ENCODE measurements around the gene TMC8.
"Not testable (repeated sequence)": the region's sequence is repeated elsewhere in the genome, so short reads cannot be mapped to it uniquely, and the experiment has no call there.

Gene TMC8, protein sequence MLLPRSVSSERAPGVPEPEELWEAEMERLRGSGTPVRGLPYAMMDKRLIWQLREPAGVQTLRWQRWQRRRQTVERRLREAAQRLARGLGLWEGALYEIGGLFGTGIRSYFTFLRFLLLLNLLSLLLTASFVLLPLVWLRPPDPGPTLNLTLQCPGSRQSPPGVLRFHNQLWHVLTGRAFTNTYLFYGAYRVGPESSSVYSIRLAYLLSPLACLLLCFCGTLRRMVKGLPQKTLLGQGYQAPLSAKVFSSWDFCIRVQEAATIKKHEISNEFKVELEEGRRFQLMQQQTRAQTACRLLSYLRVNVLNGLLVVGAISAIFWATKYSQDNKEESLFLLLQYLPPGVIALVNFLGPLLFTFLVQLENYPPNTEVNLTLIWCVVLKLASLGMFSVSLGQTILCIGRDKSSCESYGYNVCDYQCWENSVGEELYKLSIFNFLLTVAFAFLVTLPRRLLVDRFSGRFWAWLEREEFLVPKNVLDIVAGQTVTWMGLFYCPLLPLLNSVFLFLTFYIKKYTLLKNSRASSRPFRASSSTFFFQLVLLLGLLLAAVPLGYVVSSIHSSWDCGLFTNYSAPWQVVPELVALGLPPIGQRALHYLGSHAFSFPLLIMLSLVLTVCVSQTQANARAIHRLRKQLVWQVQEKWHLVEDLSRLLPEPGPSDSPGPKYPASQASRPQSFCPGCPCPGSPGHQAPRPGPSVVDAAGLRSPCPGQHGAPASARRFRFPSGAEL

DNA sequence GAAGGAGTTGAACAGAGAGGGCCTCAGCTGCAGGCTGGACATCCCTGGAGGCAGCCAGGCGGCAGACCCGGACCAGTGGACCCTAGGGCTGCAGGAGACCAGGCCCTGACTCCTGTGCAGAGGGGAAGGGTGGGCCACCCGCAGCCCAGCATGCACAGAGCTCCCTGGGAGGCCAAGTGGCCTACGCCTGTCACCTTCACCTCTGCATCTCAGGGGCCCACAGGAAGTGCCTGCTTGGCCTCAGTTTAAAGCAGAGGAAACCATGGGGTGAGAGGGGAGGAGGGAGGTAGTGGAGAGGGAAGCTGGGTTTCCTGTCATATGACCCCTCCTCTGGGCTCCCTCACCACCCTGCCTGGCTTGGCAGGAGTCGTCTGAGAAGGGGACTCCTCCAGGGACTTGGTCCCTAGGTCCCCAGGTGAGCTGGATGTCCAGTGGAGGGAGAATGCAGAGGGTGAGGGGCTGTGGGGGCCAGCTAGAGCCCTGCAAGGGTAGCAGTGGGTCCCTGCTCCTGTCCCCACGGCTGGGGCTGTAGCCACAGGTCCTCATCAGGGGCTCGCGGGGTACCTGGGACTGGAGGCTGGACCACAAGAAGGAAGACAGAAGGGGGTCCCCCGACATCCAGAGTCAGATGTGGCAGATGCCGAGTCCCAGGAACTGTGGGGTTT is at the start of gene TMC8:
TSS of gene TMC8 (plus strand) at position 335 of the 665 bp plus-strand sequence. CDS start 818 bp downstream, outside the sequence.
- DNase-seq = no peak

DNA sequence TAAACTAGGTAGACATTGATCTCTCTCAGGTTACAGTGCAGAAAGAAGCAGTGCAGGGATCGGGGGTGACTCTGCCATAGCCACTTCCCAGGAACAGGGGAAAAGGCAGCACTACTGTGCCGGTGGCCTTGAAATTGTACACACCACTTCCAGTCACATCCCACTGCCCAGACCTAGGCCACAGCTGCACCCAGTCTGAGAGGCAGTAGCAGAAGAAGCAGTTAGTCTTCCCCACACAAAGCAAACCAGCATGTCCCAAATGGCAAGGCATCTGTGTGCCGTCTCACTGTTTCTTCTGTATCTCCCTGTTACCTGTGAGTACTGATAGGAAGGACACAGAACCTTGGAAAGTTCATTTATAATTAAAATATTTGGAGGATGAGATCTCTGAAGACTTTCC is 49.0 kb upstream of the TMC8 start:
- DNase-seq = no peak

DNA sequence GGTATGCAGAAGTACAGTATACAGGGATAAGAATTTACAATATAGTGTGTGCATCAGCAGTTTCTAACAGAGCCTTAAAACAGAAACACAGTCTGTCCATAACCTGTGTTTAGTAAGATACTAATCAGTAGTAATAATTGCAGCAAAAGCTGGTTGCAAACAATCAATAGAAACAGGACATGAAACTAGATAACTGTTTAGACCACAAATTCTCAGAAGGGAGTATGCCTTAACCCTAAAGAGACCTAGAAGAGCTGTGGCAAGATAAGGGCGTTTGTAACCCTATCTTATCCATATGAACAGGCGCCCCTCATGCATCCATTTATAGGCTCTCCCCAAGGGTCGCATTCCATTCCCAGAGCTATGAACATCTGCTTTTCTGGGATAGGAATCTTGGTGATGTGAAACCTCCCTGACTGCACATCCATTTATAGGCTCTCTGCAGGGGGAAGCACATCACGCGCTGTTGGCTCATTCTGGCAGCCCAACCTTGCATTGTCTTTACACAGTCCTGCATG is 48.2 kb upstream of the TMC8 start:
- DNase-seq = not testable (repeated sequence)

DNA sequence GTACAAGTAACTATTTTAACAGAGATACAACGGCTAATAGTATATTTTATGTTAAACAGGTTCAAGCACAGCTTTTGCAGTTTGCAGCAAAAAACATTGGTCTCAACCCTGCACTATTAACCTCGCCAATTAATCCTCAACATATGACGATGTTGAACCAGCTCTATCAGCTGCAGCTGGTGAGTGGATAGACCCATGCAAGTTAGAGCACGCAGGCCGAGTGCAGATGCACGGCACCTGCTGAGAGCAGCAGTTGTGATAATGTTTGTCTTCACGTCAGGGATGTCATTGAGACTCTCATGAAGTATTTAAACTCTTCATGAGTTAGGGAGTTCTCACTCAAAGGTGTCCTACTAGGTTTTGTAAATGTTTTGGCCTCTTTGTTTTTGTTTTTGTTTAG is 47.6 kb upstream of the TMC8 start:
- no peak for DNase-seq

DNA sequence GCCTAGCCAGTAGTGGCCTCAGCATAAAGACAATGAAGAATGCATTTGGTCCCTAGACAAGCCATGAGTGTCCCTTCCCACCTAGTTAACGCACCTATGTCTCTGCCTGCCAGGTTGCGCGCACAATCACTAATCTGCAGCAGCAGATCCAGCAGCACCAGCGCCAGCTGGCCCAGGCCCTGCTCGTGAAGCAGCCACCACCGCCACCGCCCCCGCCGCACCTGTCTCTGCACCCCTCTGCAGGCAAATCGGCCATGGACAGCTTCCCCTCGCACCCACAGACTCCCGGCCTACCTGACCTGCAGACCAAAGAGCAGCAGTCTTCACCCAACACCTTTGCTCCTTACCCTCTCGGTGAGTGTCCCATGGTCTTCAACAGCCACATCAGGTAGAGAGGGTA is 43.8 kb upstream of the TMC8 start:
- DNase-seq = no peak

DNA sequence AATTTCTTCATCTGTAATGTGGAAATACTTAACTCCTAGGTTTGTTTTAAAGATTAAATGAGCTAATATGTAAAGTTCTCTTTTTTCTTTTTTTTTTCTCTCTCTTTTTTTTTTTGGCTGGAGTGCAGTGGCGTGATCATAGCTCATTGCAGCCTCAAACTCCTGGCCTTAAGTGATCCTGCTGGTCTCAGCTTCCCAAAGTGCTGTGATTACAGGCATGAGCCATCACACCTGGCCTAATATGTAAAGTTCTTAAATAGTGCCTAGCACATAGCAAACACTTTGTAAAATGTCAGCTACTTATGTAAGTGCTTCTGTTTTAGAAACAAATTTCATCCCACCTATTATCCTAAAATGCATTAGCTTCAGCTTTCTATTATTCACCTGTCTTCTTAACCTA is 42.0 kb upstream of the TMC8 start:
- DNase-seq = no peak

DNA sequence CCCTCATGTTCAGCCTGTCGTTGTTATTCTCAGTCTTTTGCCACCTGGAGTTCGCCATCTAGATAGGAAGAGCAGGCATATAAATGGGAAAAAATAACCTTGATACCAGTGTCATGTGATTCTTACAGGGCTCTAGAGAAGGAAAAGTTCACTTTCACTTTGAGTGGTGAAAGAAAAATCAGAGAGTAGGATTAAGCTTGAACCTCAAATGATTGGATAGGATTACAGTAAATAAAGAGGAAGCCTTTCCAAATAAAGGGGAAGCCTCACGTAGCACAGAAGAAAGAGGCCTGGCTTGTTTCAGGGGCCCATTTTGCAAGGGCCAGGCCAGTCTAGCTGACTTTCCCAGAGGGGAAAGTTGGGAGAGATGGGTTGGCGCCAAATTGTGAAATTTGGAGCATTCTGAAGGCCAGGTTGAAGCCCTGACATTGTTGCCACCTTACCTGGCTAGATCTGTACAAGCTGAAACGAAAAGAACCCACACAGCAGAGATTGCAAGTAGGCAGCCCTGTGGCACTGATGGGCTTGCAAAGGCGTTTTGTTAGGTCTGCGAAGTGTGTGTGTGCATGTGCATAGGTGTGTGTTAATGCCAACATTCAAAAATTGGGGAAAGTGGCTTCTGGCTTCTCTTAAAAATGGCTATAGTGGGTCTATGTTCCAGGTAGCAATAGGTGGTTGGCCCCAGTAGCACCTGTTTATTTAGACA is 40.8 kb upstream of the TMC8 start:
- DNase-seq = no peak

DNA sequence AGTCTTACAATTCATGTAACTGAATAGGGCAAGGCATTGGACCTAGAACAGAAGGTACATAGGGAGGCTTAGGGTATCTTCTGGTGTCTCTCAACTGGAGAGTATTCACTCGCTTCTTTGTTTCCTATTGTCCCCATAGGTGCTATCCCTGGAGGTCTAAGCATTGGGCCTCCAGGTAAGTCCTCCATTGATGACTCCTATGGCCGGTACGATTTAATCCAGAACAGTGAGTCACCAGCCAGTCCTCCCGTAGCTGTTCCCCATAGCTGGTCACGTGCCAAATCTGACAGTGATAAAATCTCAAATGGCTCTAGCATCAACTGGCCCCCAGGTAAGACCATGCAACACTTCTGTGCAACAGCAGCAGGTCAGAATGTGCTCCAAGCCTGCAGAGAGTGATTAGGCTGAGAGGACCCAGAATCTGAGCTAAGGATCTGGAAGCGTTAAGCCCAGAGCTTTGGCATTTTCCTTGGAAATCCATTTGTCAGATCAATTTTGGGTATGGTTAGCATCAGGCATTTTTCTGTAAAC is 37.7 kb upstream of the TMC8 start:
- DNase-seq = peak; percentile 8

DNA sequence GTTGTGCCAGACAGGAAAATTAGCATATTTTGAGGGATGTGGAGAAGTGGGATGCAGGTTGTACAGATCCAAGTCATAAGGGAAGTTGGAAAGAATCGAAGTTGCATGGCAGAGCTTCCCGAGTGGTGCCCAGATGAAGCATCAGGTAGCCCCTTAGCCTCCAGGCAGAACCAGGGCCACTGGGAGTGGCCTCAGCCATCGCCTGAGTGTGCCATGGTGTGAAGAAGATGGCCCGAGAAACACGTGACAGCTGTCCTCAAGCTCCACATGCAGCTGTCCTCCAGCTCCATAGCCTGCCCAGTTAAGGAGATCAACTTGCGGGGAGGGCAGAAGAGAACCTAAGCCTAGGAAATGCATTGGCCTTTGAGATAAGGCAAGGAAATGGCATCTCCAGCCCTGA is 35.5 kb upstream of the TMC8 start:
- DNase-seq = no peak

DNA sequence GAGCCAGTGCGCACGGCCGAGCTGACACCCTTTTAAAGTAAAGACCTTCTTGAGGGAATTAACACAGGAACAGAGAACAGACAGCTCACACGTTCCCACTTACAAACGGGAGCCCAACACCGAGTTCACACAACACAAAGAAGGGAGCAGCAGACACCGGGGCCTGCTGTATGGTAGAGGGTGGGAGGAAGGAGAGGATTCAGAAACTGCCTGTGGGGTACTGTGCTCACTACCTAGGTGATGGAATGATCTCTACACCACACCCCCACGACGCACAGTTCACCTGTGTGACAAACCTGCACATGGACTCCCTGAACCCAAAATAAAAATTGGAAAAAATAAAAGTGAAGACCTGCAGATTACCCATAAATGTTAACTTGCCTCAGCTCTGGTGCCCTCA is 34.5 kb upstream of the TMC8 start:
- DNase-seq = no peak

DNA sequence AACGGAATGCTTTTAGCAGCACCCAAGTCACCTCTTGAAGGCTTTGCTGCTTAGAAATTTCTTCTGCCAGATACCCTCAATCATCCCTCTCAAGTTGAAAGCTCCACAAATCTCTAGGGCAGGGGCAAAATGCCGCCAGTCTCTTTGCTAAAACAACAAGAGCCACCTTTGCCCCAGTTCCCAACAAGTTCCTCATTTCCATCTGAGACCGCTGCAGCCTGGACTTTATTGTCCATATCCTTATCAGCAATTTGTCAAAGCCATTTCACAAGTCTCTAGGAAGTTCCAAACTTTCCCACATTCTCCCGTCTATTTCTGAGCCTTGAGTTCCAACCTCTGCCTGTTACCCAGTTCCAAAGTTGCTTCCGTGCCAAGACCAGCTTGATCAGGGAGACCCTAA is 29.5 kb upstream of the TMC8 start:
- no peak for DNase-seq

DNA sequence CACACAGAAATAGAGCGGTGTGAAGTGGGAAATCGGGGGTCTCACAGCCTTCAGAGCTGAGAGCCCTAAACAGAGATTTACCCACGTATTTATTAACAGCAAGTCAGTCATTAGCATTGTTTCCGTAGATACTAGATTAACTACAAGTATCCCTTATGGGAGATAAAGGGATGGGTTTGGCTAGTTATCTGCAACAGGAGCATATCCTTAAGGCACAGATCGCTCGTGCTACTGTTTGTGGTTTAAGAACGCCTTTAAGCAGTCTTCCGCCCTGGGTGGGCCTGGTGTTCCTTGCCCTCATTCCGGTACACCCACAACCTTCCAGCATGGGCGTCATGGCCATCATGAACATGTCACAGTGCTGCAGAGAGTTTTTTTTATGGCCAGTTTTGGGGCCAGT is 29.0 kb upstream of the TMC8 start:
- DNase-seq = no peak

DNA sequence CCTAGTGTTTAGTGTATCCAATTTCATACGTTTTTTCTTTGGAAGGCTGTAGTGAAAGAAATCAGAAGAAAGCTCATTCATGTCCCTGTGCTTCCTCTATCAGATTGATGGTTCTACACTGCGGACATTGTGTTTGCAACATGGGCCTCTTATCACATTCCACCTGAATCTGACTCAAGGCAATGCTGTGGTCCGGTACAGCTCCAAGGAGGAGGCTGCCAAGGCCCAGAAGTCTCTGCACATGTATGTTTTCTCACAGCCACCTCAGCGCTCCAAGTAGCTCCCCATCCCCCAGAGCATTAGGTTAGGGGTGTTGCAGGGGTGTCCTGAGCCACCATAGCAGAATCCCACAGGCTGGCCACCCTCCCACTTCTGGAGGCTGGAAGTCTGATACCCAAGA is 27.3 kb upstream of the TMC8 start:
- DNase-seq = no peak

DNA sequence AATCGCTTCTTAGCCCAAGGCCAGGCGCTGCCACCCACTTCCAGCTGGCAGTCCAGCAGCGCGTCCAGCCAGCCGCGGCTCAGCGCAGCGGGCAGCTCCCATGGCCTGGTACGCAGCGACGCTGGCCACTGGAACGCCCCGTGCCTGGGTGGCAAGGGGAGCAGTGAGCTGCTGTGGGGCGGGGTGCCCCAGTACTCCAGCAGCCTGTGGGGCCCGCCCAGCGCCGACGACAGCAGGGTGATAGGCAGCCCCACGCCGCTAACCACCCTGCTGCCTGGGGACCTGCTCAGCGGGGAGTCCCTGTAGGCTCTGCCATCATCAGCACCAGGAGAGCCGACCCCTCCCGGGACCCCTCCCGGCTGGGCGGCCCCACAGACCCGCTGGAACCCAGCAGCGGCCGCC is 26.0 kb upstream of the TMC8 start:
- no peak for DNase-seq

DNA sequence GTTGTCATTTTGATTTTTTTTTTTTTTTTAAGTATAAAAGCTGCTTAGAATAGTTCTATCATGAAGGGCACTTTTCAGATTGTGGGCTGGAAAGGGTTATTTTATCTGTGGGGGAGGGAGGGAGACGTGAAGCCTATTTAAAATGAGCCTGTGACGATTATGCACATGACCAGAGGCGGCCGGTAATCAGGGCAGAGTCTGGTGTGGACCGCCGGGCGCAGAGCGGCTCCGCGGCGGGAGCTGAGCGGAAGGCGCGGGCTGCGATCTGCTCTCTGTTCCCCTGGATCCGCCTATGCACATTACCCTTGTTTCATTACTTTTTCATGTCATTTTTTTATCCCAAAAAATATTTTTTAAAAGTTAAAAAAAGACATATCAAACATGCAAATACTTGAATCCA is 25.5 kb upstream of the TMC8 start:
- no peak for DNase-seq

DNA sequence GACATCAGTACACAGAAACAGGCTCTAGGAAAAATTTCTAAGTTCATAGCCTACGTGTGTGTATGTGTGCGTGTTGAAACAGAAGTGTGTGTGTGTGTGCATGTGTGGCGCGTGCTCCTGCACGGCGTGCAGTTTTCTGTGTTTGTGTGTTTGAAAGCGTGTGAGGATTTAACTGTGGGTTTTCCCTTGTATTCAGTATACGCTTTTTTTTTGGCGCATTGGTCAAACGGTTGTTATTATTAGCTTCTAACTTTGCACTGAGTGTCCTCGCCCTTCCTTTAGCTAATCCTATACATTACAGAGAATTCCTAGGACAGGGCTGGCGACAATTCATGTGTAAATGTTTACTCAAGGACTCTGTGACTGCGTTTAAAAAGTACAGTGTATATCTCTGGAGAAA is 25.0 kb upstream of the TMC8 start:
- no peak for DNase-seq

DNA sequence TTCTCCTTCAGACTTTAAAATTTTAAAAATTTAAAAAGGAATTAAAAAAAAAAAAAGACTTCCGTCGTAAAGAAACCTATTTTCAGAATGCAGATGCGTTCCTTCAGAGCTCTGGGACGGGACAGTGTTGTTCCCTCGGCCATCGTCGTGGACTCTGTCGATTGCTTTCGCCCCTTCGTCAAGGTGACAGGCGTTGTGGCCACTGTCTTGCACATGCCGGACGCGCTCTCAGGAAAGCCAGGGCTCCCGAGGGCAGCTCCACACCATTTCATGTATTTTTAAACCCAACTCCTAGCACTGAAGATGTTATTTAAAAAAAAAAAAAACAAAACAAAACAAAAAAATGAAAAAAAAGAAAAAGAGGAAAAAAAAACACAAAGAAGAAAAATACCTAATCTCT is 24.4 kb upstream of the TMC8 start:
- no peak for DNase-seq

DNA sequence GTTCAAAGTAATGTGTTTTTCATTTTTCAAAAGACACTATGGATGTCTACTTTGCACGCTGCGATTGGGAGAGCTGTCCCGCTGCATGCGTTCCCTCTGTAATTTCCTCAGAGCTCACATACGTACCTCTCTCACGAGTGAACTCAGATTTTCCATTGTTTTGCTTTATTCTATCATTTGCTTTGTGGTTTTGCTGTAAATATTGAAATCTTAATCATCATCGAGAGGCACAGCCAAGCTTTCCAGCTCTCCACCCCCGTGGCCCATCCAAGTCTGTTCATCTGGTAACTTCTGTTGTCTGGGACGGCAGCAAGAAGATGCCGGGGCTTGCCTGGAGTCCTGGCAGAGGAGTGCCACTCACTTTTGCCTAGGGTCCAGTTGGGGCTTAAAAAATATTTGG is 23.1 kb upstream of the TMC8 start:
- peak; percentile 28 for DNase-seq

DNA sequence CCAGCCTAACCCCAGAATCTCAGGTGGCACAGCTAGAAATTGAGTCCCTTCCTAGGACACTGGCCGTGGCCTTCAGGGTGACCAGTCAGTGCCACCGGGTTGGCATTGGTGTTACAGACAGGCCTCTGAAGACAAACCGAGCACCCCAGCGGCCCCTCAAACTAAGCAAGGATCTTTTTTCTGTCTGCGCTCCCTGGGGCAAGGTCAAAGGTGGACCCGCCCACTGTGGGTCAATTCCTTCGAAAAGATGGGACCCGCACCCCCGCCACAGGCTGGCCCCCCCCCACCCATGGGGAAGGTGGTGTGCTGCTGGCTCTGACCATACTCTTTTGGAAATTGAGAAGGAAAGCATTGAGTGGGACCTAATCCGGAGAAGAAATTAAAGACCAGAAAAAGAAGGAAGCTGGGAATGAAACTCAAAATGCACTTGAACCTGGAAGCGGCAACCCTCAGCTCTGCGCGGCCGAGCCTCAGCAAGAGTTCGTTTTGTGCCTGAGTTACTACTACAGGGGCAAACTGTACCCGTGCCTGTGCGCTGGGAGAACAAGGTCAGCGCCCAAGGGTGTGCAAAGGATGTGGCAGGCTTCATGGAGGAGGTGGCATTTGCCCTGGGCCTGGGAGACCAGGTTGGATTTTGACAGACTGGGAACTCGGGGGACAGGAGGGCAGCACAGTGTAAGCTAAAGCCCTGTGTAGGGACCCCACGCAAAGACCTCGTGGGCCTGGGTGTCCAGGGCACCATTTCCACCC is 22.4 kb upstream of the TMC8 start:
- DNase-seq = no peak

DNA sequence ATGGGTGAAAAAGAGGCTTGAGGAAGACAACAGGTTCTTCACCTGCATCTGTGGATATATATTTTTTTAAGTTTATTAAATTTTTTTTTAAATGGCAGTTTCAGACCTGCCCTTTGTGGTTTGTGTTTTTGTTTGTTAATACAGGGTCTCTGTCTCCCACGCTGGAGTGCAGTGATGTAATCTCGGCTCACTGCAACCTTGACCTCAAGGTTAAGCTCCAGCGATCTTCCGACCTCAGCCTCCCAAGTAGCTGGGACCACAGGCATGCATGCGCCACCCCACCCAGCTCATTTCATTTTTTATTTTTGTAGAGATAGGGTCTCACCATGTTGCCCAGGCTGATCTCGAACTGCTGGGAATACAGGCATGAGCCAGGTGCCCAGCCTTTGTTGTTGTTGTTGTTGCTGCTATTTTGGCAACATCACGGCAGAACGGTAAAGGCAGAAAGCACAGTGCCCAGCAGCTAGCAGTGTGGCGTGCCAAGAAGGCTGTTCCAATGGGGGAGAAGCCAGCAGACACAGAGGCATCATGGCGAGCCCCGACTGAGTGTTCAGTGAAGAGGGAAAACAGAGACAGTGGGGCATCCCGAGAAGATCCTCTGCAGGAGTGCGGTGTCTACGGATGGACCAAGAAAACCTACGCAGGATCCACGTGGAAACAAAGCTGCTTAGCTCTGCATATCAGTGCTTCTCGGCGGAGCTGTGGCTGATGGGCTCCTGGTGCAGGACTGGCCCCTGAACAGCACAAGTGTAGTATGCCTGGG is 21.7 kb upstream of the TMC8 start:
- DNase-seq = no peak

DNA sequence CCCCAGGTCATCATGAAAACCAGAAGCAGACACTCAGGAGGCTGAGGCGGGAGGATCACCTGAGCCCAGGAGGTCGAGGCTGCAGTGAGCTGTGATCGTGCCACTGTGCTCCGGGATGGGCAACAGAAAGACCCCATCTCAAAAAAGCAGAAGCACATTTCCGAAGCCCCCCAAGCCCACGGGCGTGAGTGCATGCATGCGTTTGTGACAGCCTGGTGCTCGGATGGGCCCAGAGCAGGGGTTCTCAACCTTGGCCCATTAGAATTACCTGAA is 21.1 kb upstream of the TMC8 start:
- DNase-seq = no peak

Measured in fibroblast of skin of right biceps (primary cell).